Right lobe of liver (tissue), 6 donors: ENCODE data around the gene PSMB10. TPM values are rescaled to one million over a fixed set of nuclear protein-coding genes. Genes with fewer than 3 reads are reported as not detected.

Source experiments
- ATAC-seq, 4 donors: fragments of 200-7000 bp; cut with Tn5 transposase; one replicate each; pipeline ENCODE4 v1.9.1; 2020; ENCODE audit warnings: mild to moderate bottlenecking in 4 of 4, moderate library complexity in 4 of 4
- DNase-seq, 3 donors: peaks; one replicate each; pipeline ENCODE4 v3.0.0-alpha.2; 2020
- H3K27ac ChIP-seq, 3 donors: fragments of 200-600 bp; one replicate each; pipeline ENCODE4 v1.8.0; 2022
- H3K27me3 ChIP-seq, 2 donors: fragments of 200-600 bp; one replicate each; pipeline ENCODE4 v1.8.0; 2022
- H3K36me3 ChIP-seq, 4 donors: fragments of 200-600 bp; sonication (generic) in 1 of 4; one replicate each; pipeline versions ENCODE4 v1.5.1 to v1.8.0; 2017 to 2022; ENCODE audit warnings: control low read depth in 1 of 4
- H3K4me1 ChIP-seq, 4 donors: fragments of 200-600 bp; sonication (generic) in 1 of 4; one replicate each; pipeline versions ENCODE4 v1.5.1 to v1.8.0; 2017 to 2022; ENCODE audit warnings: control low read depth in 1 of 4
- H3K4me3 ChIP-seq, 3 donors: fragments of 200-600 bp; one replicate each; pipeline ENCODE4 v1.8.0; 2022
- H3K9me3 ChIP-seq, 4 donors: fragments of 200-600 bp; sonication (generic) in 1 of 4; one replicate each; pipeline versions ENCODE4 v1.5.1 to v1.8.0; 2017 to 2022; ENCODE audit warnings: control low read depth in 1 of 4
- CTCF ChIP-seq, 4 donors: fragments of 200-600 bp in 3 of 4; fragments of 450-650 bp in 1 of 4; IDR thresholded peaks; one replicate each; pipeline versions ENCODE4 v1.5.1 to v1.8.0; 2016 to 2022; ENCODE audit warnings: antibody characterized with exemption in 4 of 4, mild to moderate bottlenecking in 2 of 4
- POLR2A ChIP-seq: fragments of 450-650 bp; IDR thresholded peaks from one replicate; pipeline ENCODE4 v1.6.1; 2017; ENCODE audit warnings: antibody characterized with exemption, mild to moderate bottlenecking
- WGBS: methylation state at CpG from one replicate; pipeline ENCODE4 v1.1.6; 2018; ENCODE audit warnings: low coverage, low lambda C conversion rate; ENCODE audit not compliant: insufficient coverage; ENCODE audit errors: missing lambda C conversion rate; 5-methylcytosine and 5-hydroxymethylcytosine counted together
- intact Hi-C, 2 donors: fragments of 100-400 bp; cut with DNase I; formaldehyde crosslinking; loops; one replicate each; pipeline versions ENCODE4 v1.11.2 to v1.14.1; 2022
- total RNA-seq, 6 experiments: library from RNA; depleted of rRNA in 2 of 6; stranded (reverse); fragments of >200 nt in 2 of 6; fragmentation: NEBNext Ultra II Directional in 3 of 6; extraction: Animal tissue kit (Norgen Biotek cat#: 25700) in 3 of 6; gene quantifications; one replicate each; pipeline versions ENCODE4 v1.1.0 to v1.2.4, GENCODE V29; 2016 to 2023
- donor health status: DM: no; HTN: yes; CAD: no.
- donor health status: DM: no; HTN: no; CAD: no.
- donor health status: DM: no; HTN: no; CAD: no.
- donor health status: DM: no; HTN: yes; CAD: no.
- donor health status: DM: no; HTN: yes; CAD: no.

PSMB10 gene
- total RNA-seq, 6 experiments from 2014 or later: 19.0 to 39.6 (median 22.7) TPM

- WGBS: no CpG with 5 or more reads among the region's 7 CpGs
- H3K36me3 ChIP-seq: peaks cover 0 to 3% (median 0%) of the 10 kb centered on the region in 4 donors
- ATAC-seq: peak in 1 of 4 donors; percentile 5
These were observed 8.5 kb downstream of the PSMB10 start for GRCh38 chr16:67928147-67928546.

GRCh38 chr16:67927131-67927941 lies 9.3 kb downstream of the PSMB10 start:
- 88% methylated on average over 13 of the region's 22 CpGs for WGBS
- Histone ChIP-seq H3K27me3 (no peaks in the 10 kb centered on the region), H3K27ac (no peak overlapping the region), H3K36me3 (peaks cover 0 to 3% (median 0%) of the 10 kb centered on the region in 4 donors), H3K4me1 (no peaks in the 10 kb centered on the region), H3K9me3 (no peaks in the 10 kb centered on the region), H3K4me3 (no peak overlapping the region)
- TF ChIP-seq POLR2A: no peak
- TF ChIP-seq CTCF (IDR thresholded peaks at IDR 0.05): no peak
- DNase-seq: no peak
- no peak for ATAC-seq
- intact Hi-C loops: loop anchor here (5.0 to 10.0 kb wide), 3 partner anchors 40 to 103 kb away; partner anchors contain the start of gene NRN1L (in 1 of the 2)

More at GRCh38 chr16:67928147-67928546, 8.5 kb downstream of the PSMB10 start:
- no peak overlapping the region for H3K27ac ChIP-seq
- H3K4me1 ChIP-seq: no peaks in the 10 kb centered on the region
- no peak for TF ChIP-seq POLR2A
- TF ChIP-seq CTCF (IDR thresholded peaks at IDR 0.05): no peak
- intact Hi-C loops: loop anchor here (5.0 to 10.0 kb wide), 3 partner anchors 41 to 103 kb away; partner anchors contain the start of gene NRN1L (in 1 of the 2)
- no peaks in the 10 kb centered on the region for H3K27me3 ChIP-seq
- H3K9me3 ChIP-seq: no peaks in the 10 kb centered on the region
- H3K4me3 ChIP-seq: no peak overlapping the region
- no peak for DNase-seq

- Histone ChIP-seq H3K9me3 (no peaks in the 10 kb centered on the region), H3K27ac (no peak overlapping the region), H3K4me3 (no peak overlapping the region), H3K27me3 (no peaks in the 10 kb centered on the region), H3K4me1 (no peaks in the 10 kb centered on the region), H3K36me3 (peaks cover 0 to 3% (median 0%) of the 10 kb centered on the region in 4 donors)
- intact Hi-C loops: loop anchor here (5.0 to 10.0 kb wide), 3 partner anchors 39 to 101 kb away; partner anchors contain the start of gene NRN1L (in 1 of the 2)
- TF ChIP-seq POLR2A (no peak), CTCF (IDR thresholded peaks at IDR 0.05) (no peak)
- WGBS: 53% methylated on average over 3 of the region's 13 CpGs
- no peak for ATAC-seq
- DNase-seq: no peak
These were observed 10.4 kb downstream of the PSMB10 start for GRCh38 chr16:67926181-67926750.

- no peak overlapping the region for H3K27ac ChIP-seq
- no peak overlapping the region for H3K4me3 ChIP-seq
- H3K27me3 ChIP-seq: no peaks in the 10 kb centered on the region
- peak in 1 of 4 donors; percentile 18 for ATAC-seq
- no peaks in the 10 kb centered on the region for H3K9me3 ChIP-seq
- DNase-seq: no peak
- peaks cover 0 to 3% (median 0%) of the 10 kb centered on the region in 4 donors for H3K36me3 ChIP-seq
- no peak for TF ChIP-seq CTCF (IDR thresholded peaks at IDR 0.05)
- no peak for TF ChIP-seq POLR2A
- no CpG with 5 or more reads among the region's 10 CpGs for WGBS
- intact Hi-C loops: loop anchor here in 1 of 2 donors (10.0 kb wide), 1 partner anchor 100 kb away; no protein-coding TSS in a partner anchor
- H3K4me1 ChIP-seq: no peaks in the 10 kb centered on the region
These were observed 12.3 kb downstream of the PSMB10 start for GRCh38 chr16:67924140-67924906.
